Measurements from ENCODE around the gene PCSK6.

DNA sequence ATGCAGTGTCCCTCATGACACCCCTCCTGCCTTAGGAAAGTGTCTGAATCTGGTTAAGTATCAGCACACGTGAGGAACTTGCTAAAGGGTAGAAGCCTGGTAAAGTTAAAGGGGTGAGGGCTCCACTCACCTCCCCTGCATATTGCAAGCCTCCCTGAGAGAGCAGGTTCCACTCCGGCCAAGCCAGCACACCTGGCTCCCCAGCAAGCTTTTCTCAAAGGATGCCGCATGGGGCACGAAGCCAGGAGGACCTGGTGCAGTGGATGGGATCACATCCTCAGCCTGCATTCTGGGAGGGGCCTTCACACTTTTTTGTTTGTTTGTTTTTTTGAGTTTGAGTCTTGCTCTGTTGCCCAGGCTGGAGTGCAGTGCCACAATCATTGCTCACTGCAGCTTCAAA, 79.9 kb downstream of the PCSK6 start:
- TF ChIP-seq, protein P1, sequence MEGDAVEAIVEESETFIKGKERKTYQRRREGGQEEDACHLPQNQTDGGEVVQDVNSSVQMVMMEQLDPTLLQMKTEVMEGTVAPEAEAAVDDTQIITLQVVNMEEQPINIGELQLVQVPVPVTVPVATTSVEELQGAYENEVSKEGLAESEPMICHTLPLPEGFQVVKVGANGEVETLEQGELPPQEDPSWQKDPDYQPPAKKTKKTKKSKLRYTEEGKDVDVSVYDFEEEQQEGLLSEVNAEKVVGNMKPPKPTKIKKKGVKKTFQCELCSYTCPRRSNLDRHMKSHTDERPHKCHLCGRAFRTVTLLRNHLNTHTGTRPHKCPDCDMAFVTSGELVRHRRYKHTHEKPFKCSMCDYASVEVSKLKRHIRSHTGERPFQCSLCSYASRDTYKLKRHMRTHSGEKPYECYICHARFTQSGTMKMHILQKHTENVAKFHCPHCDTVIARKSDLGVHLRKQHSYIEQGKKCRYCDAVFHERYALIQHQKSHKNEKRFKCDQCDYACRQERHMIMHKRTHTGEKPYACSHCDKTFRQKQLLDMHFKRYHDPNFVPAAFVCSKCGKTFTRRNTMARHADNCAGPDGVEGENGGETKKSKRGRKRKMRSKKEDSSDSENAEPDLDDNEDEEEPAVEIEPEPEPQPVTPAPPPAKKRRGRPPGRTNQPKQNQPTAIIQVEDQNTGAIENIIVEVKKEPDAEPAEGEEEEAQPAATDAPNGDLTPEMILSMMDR (IDR thresholded peaks at IDR 0.05; ENCODE audit: insufficient read depth, low read depth, low read length) = no peak
- no peak for TF ChIP-seq EZH2 (IDR thresholded peaks at IDR 0.05; ENCODE audit: insufficient read depth, low read length)
